ENCODE data around the gene ACSM2A. TPM values are rescaled to one million over a fixed set of nuclear protein-coding genes. Genes with fewer than 3 reads are reported as not detected.
"Not testable (repeated sequence)": the region's sequence is repeated elsewhere in the genome, so short reads cannot be mapped to it uniquely, and the experiment has no call there.

The ACSM2A gene
- polyA plus RNA-seq, 1 donor from 2014 or later, result not detected

DNA sequence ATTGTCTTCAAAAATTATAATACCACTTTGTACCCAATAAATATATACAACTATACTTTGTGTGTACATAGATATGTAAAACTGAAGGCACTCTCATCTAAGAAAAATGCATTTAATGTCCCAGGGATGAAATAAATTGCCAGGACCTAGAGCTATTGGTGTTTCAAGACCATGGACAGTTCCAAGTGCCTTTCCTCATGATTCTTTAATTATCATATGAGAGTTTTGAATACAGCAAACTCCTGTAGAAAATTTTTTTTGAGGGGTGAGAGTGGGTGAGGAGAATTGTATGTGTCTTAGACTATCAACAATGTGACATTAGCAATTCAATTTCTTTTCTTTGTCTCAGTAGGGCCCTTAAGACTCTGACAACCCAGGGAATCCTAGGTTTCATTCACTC lies 17.6 kb downstream of the ACSM2A start:
- H3F3A ChIP-seq (ENCODE audit: insufficient read depth, low read length, poor library complexity, severe bottlenecking); H3K9me3 ChIP-seq (ENCODE audit: low read length); H3K4me3 ChIP-seq (ENCODE audit: low read length); H3K9me2 ChIP-seq (ENCODE audit: insufficient read depth, low read length); H3K27me3 ChIP-seq (ENCODE audit: insufficient read depth, low read depth, low read length); H3K4me2 ChIP-seq (ENCODE audit: low read length); H3K27ac ChIP-seq (ENCODE audit: low read length); H3K79me2 ChIP-seq (replicated peaks; ENCODE audit: insufficient read depth, low read length); H3K36me3 ChIP-seq (ENCODE audit: insufficient read depth, low read length); H4K20me1 ChIP-seq (ENCODE audit: insufficient read depth); H2AFZ ChIP-seq (ENCODE audit: low read depth, low read length); H3K9ac ChIP-seq (ENCODE audit: low read length): not testable (repeated sequence)

DNA sequence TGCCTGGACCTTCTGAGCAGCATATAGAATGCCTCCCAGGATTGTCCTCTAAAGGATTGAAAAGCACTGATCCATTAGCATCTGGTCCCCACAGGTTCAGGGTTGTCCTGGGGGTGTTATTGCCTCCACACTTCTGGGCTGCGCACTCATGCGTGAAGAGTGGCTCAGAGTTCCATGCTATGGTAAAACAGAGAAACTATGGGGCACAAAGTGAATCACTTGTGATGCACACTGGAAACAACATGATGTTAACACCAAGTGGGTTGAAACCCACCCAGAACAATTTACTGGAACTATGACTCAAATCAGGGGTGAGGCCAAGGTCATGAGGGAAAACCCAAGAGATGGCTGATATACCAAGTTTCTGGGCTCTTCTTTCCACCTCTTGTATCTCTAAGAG lies 18.6 kb downstream of the ACSM2A start:
- not testable (repeated sequence) for H3K27me3 ChIP-seq (ENCODE audit: insufficient read depth, low read depth, low read length); H3K4me2 ChIP-seq (ENCODE audit: low read length); H3K79me2 ChIP-seq (replicated peaks; ENCODE audit: insufficient read depth, low read length); H3K36me3 ChIP-seq (ENCODE audit: insufficient read depth, low read length); H2AFZ ChIP-seq (ENCODE audit: low read depth, low read length); H3K9me2 ChIP-seq (ENCODE audit: insufficient read depth, low read length); H3K27ac ChIP-seq (ENCODE audit: low read length); H3K4me3 ChIP-seq (ENCODE audit: low read length); H4K20me1 ChIP-seq (ENCODE audit: insufficient read depth); H3F3A ChIP-seq (ENCODE audit: insufficient read depth, low read length, poor library complexity, severe bottlenecking); H3K9me3 ChIP-seq (ENCODE audit: low read length); H3K9ac ChIP-seq (ENCODE audit: low read length)

DNA sequence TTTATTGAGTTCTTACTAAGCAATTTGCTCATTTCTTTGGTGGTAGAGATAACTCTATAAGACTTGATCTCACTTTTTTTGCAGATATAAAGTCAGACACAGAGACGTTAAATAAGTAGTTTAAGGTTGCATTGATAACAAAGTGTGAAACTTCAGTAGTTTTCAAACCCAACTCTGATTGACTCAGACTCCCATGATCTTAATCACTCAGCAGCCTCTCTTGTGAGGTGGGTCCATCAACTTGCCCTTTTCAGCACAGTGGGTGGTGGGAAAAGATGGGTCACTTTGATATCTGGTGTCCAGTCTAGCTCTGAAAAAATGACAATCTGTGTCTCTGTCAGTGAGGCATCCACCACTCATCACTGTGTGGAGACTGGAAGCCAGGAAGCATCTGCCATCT lies 19.4 kb downstream of the ACSM2A start:
- H3K9me2 ChIP-seq (ENCODE audit: insufficient read depth, low read length); H2AFZ ChIP-seq (ENCODE audit: low read depth, low read length); H3K27me3 ChIP-seq (ENCODE audit: insufficient read depth, low read depth, low read length); H3K79me2 ChIP-seq (replicated peaks; ENCODE audit: insufficient read depth, low read length); H3K4me3 ChIP-seq (ENCODE audit: low read length); H3K9me3 ChIP-seq (ENCODE audit: low read length); H3K27ac ChIP-seq (ENCODE audit: low read length); H3K36me3 ChIP-seq (ENCODE audit: insufficient read depth, low read length); H4K20me1 ChIP-seq (ENCODE audit: insufficient read depth); H3F3A ChIP-seq (ENCODE audit: insufficient read depth, low read length, poor library complexity, severe bottlenecking); H3K9ac ChIP-seq (ENCODE audit: low read length); H3K4me2 ChIP-seq (ENCODE audit: low read length): not testable (repeated sequence)

DNA sequence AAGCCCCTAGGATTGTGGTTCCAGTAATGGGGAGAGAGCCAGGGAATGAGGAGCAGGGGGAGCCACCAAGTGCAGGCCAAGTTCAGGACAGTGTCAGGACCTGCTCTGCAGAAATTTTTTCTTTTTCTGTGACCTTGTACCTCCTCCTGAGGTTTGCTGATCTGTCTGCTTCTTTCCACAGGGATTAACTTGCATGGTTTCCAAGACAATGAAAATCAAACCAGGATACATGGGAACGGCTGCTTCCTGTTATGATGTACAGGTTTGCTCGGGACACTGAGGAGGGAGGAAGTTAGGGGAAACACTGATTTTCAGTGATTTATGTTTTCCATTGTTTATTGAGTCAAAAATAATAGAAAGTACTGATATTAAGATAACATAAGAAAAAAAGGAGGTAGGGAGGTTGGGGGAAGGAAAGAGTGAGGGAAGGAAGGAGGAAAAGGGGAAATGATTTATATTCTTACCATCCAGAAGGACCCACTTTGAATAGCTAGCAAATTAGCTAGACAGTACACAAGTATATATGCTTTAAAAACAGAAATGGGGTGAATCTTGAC lies 25.9 kb downstream of the ACSM2A start:
- not testable (repeated sequence) for H3K27ac ChIP-seq (ENCODE audit: low read length); H3K27me3 ChIP-seq (ENCODE audit: insufficient read depth, low read depth, low read length); H3K9ac ChIP-seq (ENCODE audit: low read length)

DNA sequence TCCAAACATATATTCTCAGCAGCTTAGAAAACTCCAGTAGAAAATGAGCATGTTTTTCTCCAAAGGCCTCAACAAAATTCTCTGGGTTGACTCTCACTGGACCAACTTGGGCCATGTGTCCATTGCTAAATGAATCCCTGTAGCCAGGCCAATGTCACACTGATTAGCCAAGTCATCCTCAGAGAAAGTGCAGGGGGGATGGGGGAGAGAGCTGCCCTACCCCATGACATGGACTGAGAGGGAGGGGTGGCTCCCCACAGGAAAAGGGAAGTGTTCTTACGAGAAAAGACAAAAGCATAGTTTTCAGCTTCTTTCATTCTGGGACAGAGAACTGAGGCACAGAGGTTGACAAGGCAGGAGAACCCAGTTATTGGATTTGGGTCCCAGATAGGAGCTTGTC lies 32.7 kb downstream of the ACSM2A start:
- H3K79me2 ChIP-seq (replicated peaks; ENCODE audit: insufficient read depth, low read length); H3K9ac ChIP-seq (ENCODE audit: low read length); H3K9me3 ChIP-seq (ENCODE audit: low read length); H3K4me3 ChIP-seq (ENCODE audit: low read length); H3K9me2 ChIP-seq (ENCODE audit: insufficient read depth, low read length); H3K36me3 ChIP-seq (ENCODE audit: insufficient read depth, low read length); H3K4me2 ChIP-seq (ENCODE audit: low read length); H3F3A ChIP-seq (ENCODE audit: insufficient read depth, low read length, poor library complexity, severe bottlenecking); H4K20me1 ChIP-seq (ENCODE audit: insufficient read depth); H3K27me3 ChIP-seq (ENCODE audit: insufficient read depth, low read depth, low read length); H3K27ac ChIP-seq (ENCODE audit: low read length); H2AFZ ChIP-seq (ENCODE audit: low read depth, low read length): not testable (repeated sequence)

More for the DNA sequence above, 25.9 kb downstream of the ACSM2A start:
- not testable (repeated sequence) for H3K4me3 ChIP-seq (ENCODE audit: low read length); H3F3A ChIP-seq (ENCODE audit: insufficient read depth, low read length, poor library complexity, severe bottlenecking); H2AFZ ChIP-seq (ENCODE audit: low read depth, low read length); H3K9me2 ChIP-seq (ENCODE audit: insufficient read depth, low read length); H3K79me2 ChIP-seq (replicated peaks; ENCODE audit: insufficient read depth, low read length); H4K20me1 ChIP-seq (ENCODE audit: insufficient read depth); H3K9me3 ChIP-seq (ENCODE audit: low read length); H3K4me2 ChIP-seq (ENCODE audit: low read length); H3K36me3 ChIP-seq (ENCODE audit: insufficient read depth, low read length)

DNA sequence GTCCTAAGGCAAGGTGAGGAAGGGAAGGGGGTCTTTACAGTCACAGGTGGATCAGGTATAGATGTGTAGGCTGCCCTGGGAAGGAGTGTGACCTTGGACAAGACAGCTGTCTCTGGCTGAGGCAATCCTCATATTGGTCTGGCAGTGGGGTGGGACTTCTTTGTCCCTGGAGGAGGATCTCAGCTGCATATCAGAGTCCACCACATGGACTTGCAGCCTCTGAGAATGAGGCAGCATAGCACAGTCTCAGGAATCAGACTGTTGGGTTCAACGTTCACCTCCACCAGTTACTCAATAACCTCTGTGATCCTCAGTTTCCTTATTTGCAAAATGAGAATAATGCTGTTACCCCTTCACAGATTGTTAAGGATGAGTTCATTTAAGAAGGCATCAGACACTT lies 33.4 kb downstream of the ACSM2A start:
- H3K4me3 ChIP-seq (ENCODE audit: low read length), result no peak overlapping the region
- no peak overlapping the region for H3K9ac ChIP-seq (ENCODE audit: low read length)
- H3K79me2 ChIP-seq (replicated peaks; ENCODE audit: insufficient read depth, low read length), result no peaks in the 10 kb centered on the region
- no peaks in the 10 kb centered on the region for H3K9me3 ChIP-seq (ENCODE audit: low read length)
- no peak overlapping the region for H3K4me2 ChIP-seq (ENCODE audit: low read length)
- H3K9me2 ChIP-seq (ENCODE audit: insufficient read depth, low read length), result no peaks in the 10 kb centered on the region
- H2AFZ ChIP-seq (ENCODE audit: low read depth, low read length), result no peak overlapping the region
- no peaks in the 10 kb centered on the region for H4K20me1 ChIP-seq (ENCODE audit: insufficient read depth)
- H3K27me3 ChIP-seq (ENCODE audit: insufficient read depth, low read depth, low read length), result no peaks in the 10 kb centered on the region
- no peaks in the 10 kb centered on the region for H3F3A ChIP-seq (ENCODE audit: insufficient read depth, low read length, poor library complexity, severe bottlenecking)
- no peak overlapping the region for H3K27ac ChIP-seq (ENCODE audit: low read length)
- H3K36me3 ChIP-seq (ENCODE audit: insufficient read depth, low read length), result no peaks in the 10 kb centered on the region
- TF ChIP-seq, protein P1, sequence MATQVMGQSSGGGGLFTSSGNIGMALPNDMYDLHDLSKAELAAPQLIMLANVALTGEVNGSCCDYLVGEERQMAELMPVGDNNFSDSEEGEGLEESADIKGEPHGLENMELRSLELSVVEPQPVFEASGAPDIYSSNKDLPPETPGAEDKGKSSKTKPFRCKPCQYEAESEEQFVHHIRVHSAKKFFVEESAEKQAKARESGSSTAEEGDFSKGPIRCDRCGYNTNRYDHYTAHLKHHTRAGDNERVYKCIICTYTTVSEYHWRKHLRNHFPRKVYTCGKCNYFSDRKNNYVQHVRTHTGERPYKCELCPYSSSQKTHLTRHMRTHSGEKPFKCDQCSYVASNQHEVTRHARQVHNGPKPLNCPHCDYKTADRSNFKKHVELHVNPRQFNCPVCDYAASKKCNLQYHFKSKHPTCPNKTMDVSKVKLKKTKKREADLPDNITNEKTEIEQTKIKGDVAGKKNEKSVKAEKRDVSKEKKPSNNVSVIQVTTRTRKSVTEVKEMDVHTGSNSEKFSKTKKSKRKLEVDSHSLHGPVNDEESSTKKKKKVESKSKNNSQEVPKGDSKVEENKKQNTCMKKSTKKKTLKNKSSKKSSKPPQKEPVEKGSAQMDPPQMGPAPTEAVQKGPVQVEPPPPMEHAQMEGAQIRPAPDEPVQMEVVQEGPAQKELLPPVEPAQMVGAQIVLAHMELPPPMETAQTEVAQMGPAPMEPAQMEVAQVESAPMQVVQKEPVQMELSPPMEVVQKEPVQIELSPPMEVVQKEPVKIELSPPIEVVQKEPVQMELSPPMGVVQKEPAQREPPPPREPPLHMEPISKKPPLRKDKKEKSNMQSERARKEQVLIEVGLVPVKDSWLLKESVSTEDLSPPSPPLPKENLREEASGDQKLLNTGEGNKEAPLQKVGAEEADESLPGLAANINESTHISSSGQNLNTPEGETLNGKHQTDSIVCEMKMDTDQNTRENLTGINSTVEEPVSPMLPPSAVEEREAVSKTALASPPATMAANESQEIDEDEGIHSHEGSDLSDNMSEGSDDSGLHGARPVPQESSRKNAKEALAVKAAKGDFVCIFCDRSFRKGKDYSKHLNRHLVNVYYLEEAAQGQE (IDR thresholded peaks at IDR 0.05; ENCODE audit: borderline replicate concordance), result no peak
- TF ChIP-seq EP300 (conservative IDR thresholded peaks at IDR 0.05; ENCODE audit: poor library complexity, severe bottlenecking), result no peak
- TF ChIP-seq EZH2 (IDR thresholded peaks at IDR 0.05; ENCODE audit: borderline replicate concordance, insufficient read depth, low read length, poor library complexity, severe bottlenecking), result no peak
- no peak for TF ChIP-seq SMC3 (conservative IDR thresholded peaks at IDR 0.05; ENCODE audit: poor library complexity)
- TF ChIP-seq MXI1 (conservative IDR thresholded peaks at IDR 0.05; ENCODE audit: poor library complexity, severe bottlenecking), result no peak
- no peak for TF ChIP-seq RAD21 (conservative IDR thresholded peaks at IDR 0.05)
